Measurements from ENCODE around the gene CCL18. TPM values are rescaled to one million over a fixed set of nuclear protein-coding genes. Genes with fewer than 3 reads are reported as not detected.
"Not testable (repeated sequence)": the region's sequence is repeated elsewhere in the genome, so short reads cannot be mapped to it uniquely, and the experiment has no call there.

Gene CCL18
- total RNA-seq, 1 donor from 2014 or later = not detected

DNA sequence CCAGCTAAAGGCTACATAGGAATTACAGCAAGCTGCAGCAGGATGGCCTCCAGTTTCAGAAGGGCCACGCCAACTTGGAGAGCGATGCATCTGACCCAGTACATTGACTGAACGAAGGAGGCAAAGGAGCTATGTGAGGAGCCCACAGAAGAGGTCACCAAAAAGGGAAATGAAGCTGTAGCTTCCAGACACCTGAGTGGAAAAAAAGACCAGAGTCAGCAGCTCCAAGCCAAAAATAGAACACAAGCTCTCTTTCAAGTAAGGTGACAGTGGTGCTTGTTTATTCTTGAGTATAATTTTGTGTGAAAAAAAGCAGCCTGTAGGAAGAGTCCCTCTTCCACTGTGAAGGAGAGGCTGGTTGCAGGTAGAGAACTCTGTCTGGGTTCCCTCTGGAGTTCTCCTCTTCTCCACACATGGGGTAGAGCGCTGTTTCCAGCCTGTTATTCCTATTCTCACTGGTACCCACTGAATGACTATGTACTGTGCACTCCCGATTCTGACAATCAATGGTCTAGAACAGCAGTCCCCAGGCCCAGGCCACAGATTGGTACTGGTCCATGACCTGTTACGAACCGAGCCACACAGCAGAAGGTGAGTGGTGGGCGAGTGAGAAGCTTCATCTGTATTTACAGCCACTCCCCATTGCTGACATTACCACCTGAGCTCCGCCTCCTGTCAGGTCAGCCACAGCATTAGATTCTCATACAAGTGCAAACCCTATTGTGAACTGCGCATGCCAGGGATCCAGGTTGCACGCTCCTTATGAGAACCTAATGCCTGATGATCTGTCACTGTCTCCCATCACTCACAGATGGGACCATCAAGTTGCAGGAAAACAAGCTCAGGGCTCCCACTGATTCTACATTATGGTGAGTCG lies 54.6 kb downstream of the CCL18 start:
- TF ChIP-seq, protein P1, sequence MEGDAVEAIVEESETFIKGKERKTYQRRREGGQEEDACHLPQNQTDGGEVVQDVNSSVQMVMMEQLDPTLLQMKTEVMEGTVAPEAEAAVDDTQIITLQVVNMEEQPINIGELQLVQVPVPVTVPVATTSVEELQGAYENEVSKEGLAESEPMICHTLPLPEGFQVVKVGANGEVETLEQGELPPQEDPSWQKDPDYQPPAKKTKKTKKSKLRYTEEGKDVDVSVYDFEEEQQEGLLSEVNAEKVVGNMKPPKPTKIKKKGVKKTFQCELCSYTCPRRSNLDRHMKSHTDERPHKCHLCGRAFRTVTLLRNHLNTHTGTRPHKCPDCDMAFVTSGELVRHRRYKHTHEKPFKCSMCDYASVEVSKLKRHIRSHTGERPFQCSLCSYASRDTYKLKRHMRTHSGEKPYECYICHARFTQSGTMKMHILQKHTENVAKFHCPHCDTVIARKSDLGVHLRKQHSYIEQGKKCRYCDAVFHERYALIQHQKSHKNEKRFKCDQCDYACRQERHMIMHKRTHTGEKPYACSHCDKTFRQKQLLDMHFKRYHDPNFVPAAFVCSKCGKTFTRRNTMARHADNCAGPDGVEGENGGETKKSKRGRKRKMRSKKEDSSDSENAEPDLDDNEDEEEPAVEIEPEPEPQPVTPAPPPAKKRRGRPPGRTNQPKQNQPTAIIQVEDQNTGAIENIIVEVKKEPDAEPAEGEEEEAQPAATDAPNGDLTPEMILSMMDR (conservative IDR thresholded peaks at IDR 0.05; ENCODE audit: low read depth, low read length) = no peak
- no peak for DNase-seq (ENCODE audit: low read depth)

DNA sequence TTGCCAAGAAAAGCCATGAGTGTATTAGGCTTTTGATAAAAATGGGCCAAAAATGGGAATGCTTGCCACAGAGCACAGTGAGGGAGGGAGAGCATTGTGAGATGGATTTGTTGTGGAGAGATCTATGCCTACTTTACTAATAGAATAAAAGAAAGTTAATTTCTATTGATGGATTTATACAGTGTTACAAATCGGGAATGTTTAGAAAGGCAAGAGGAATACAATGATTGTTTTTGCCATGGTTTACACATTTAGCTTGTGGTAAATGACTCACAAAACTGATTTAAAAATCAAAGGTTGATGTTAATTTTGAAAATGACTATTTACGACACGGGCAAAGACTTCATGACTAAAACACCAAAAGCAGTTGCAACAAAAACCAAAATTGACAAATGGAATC lies 56.1 kb downstream of the CCL18 start:
- DNase-seq (ENCODE audit: low read depth) = no peak
- H3K4me3 ChIP-seq (ENCODE audit: low read depth, low read length) = no peak overlapping the region
- TF ChIP-seq, protein P1 (conservative IDR thresholded peaks at IDR 0.05; ENCODE audit: low read depth, low read length) = no peak

More for the DNA sequence above, 54.6 kb downstream of the CCL18 start:
- no peak overlapping the region for H3K4me3 ChIP-seq (ENCODE audit: low read depth, low read length)

DNA sequence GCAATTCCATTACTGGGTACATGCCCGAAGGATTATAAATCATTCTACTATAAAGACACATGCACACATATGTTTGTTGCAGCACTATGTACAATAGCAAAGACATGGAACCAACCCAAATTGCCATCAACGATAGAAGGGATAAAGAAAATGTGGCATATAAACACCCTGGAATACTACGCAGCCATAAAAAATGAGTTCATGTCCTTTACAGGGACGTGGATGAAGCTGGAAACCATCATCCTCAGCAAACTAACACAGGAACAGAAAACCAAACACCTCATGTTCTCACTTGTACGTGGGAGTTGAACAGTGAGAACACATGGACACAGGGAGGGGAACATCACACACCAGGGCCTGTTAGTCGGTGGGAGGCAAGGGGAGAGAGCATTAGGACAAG lies 57.0 kb downstream of the CCL18 start:
- DNase-seq (ENCODE audit: low read depth); H3K4me3 ChIP-seq (ENCODE audit: low read depth, low read length): not testable (repeated sequence)

Other genes starting within 250 kb of the CCL18 start
- gene HEATR9, start 195.4 kb upstream of the CCL18 start, total RNA-seq = not detected in 2 replicates
- not detected in 2 replicates for gene CCL5, start 183.9 kb upstream of the CCL18 start, total RNA-seq
- 2.8 and 4.0 TPM in 2 replicates for gene RDM1, start 133.5 kb upstream of the CCL18 start, total RNA-seq
- not detected in 2 replicates for gene LYZL6, start 120.6 kb upstream of the CCL18 start, total RNA-seq
- not detected in 2 replicates for gene CCL16, start 82.8 kb upstream of the CCL18 start, total RNA-seq
- gene CCL14, start 77.5 kb upstream of the CCL18 start, total RNA-seq = not detected in 2 replicates
- not detected in 2 replicates for gene CCL15, start 62.7 kb upstream of the CCL18 start, total RNA-seq
- not detected in 2 replicates for gene CCL23, start 46.3 kb upstream of the CCL18 start, total RNA-seq
- gene CCL3, start 25.9 kb downstream of the CCL18 start, total RNA-seq = 1.3 TPM in 1 of 2 replicates, not detected in the other
- 0.40 TPM in 1 of 2 replicates, not detected in the other for gene CCL4, start 39.6 kb downstream of the CCL18 start, total RNA-seq
- 4.8 TPM in 1 of 2 replicates, not detected in the other for gene TBC1D3B, start 112.4 kb downstream of the CCL18 start, total RNA-seq
- not detected in 2 replicates for gene CCL3L1, start 132.5 kb downstream of the CCL18 start, total RNA-seq
- not detected in 2 replicates for gene CCL4L2, start 146.8 kb downstream of the CCL18 start, total RNA-seq
- gene TBC1D3I, start 200.3 kb downstream of the CCL18 start, total RNA-seq = not detected in 2 replicates

Measured in epithelial cell of proximal tubule (primary cell).